ENCODE data around the gene CDC26.

- TF ChIP-seq EZH2 (IDR thresholded peaks at IDR 0.05; ENCODE audit: insufficient read depth, poor library complexity, severe bottlenecking): no peak
- no peak for TF ChIP-seq EZH2phosphoT487 (IDR thresholded peaks at IDR 0.05; ENCODE audit: insufficient read depth, low read depth)
Measured at GRCh38 chr9:113244556-113244955, 30.8 kb downstream of the CDC26 start.
